Measurements from ENCODE around the gene MNT. TPM values are rescaled to one million over a fixed set of nuclear protein-coding genes. Genes with fewer than 3 reads are reported as not detected.

MNT gene
- total RNA-seq, 1 donor = 18.1 TPM

- no peaks in the 10 kb centered on the region for H3K27me3 ChIP-seq (ENCODE audit: insufficient read depth, low read length)
- no peaks in the 10 kb centered on the region for H3K9me3 ChIP-seq (ENCODE audit: low read depth, low read length)
- peaks cover 75% of the 10 kb centered on the region for H3K4me1 ChIP-seq (ENCODE audit: insufficient read depth, low read length)
- peak overlapping the region; percentile 12 for H3K4me3 ChIP-seq (ENCODE audit: low read length)
Measured at GRCh38 chr17:2393954-2394749, 6.7 kb downstream of the MNT start.

DNA sequence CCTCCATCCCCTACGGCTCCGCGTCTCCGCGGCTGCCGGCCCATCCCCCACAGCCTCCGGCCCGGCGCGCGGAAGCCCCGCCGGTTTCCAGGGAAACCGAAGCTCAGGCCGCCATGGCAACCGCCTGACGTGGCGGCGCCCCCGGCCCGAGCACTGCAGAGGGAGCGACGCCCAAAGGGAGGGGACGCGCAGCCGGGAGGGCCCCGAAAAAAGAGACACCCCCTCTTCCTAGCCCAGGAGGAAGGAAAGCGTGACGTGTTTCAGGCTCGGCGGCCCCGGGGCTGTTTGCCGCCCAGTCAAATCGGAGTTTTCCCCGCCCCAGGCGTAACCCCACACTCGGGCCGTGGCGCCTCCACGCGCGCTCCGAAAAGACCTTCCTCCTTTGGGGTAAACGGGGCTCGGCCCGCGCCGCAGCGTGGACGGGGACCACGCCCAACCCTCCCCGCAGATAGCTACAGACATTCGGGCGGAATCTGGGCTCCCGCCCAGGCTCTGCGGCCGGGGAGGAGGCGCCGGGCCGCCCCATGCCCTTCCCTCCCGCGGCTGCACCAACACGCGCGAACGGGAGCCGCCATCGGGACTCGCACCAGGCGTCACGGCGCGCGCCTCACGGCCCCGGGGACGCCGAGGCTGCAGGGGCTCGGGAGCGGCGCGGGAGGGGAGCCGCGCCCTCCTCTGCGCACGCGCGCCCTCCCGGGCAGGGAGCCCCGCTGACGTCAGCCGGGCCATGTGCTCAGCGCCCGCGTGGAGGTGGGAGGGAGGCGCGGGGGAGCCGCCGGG lies 7.5 kb downstream of the MNT start:
- H3K4me3 ChIP-seq (ENCODE audit: low read length) = peak overlapping the region; percentile 68

DNA sequence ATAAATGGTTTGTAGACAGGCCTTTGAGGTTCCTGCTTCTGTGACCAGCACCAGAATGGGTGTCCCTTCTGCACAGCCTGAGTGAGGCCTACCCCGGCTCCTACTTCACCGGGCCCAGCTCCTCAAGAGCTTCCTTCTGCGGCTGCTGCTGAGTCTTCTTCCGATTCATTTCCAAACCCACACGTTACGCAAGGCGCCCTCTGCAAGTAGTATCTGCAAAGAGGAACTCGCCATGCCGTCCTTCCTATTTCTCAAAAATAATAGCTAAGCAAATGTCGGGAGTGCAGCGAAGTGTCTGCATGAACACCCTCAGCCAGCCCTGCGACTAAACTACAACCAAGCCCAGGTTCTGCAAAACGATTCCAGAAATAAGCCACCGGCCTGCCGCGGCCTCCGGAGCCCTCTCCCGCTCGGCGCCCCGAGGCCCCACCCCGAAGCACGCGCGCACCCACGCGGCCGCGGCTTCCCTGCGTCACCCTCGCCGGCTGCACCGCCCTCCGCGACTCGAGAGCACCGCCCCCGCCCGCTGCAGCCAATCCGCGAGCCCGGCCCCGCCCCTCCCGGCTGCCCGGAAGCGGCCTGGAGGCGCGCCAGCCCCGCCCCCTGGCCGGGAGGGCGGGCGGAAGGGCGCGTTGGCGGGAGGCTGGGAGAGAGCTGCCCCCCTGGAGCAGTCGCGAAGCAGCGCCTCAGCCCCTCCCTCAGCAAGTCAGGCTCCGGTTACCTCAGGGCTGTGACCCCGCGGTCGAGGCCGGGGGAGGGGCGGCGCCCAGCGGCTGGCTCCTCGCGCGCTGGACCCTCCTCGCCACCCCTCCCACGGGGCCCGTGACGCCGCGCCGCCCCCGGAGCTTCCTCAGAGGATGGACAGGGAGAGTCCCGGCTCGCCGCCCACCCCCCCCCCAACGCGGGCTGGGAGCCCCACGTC lies 8.3 kb downstream of the MNT start:
- peak overlapping the region; percentile 68 for H3K4me3 ChIP-seq (ENCODE audit: low read length)

More for the DNA sequence above, 7.5 kb downstream of the MNT start:
- no peaks in the 10 kb centered on the region for H3K27me3 ChIP-seq (ENCODE audit: insufficient read depth, low read length)
- no peaks in the 10 kb centered on the region for H3K9me3 ChIP-seq (ENCODE audit: low read depth, low read length)
- H3K4me1 ChIP-seq (ENCODE audit: insufficient read depth, low read length) = peaks cover 68% of the 10 kb centered on the region

GRCh38 chr17:2391597-2392251 lies 9.1 kb downstream of the MNT start:
- peak overlapping the region; percentile 68 for H3K4me3 ChIP-seq (ENCODE audit: low read length)
- H3K9me3 ChIP-seq (ENCODE audit: low read depth, low read length) = no peaks in the 10 kb centered on the region
- peaks cover 52% of the 10 kb centered on the region for H3K4me1 ChIP-seq (ENCODE audit: insufficient read depth, low read length)
- no peaks in the 10 kb centered on the region for H3K27me3 ChIP-seq (ENCODE audit: insufficient read depth, low read length)

More for the DNA sequence above, 8.3 kb downstream of the MNT start:
- peaks cover 60% of the 10 kb centered on the region for H3K4me1 ChIP-seq (ENCODE audit: insufficient read depth, low read length)
- no peaks in the 10 kb centered on the region for H3K27me3 ChIP-seq (ENCODE audit: insufficient read depth, low read length)
- H3K9me3 ChIP-seq (ENCODE audit: low read depth, low read length) = no peaks in the 10 kb centered on the region

DNA sequence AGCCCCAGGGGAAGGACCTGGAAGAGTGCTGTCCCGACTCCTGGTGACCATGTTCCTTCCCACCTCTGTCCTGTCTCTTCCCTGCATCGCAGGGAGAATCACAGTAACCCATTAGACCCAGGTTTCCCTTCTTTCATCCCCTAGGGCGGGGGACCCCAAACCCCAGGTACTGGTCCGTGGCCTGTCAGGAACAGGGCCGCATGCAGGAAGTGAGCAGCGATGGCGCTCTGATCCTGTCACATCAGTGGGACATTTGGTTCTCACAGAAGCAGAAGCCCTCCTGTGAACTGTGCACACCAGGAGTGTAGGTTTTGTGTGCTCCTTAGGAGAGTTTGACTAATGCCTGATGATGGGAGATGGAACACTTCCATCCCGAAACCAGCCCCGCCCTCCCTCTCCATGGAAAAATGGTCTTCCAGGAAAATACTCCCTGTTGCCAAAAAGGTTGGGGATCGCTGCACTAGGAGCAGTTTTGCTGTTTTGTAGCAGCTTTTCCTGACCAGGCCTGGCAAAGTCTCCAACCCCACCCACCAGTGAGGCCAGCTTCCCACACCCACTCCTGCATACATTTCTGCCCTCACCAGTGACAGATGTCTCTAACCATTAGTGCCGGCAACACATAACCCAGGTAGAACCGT lies 10.5 kb downstream of the MNT start:
- Histone ChIP-seq H3K4me3 (ENCODE audit: low read length) (no peak overlapping the region), H3K4me1 (ENCODE audit: insufficient read depth, low read length) (peaks cover 38% of the 10 kb centered on the region), H3K27me3 (ENCODE audit: insufficient read depth, low read length) (no peaks in the 10 kb centered on the region), H3K9me3 (ENCODE audit: low read depth, low read length) (no peaks in the 10 kb centered on the region)

GRCh38 chr17:2388683-2389055 lies 12.2 kb downstream of the MNT start:
- Histone ChIP-seq H3K4me3 (ENCODE audit: low read length) (no peak overlapping the region), H3K9me3 (ENCODE audit: low read depth, low read length) (no peaks in the 10 kb centered on the region), H3K4me1 (ENCODE audit: insufficient read depth, low read length) (peaks cover 24% of the 10 kb centered on the region), H3K27me3 (ENCODE audit: insufficient read depth, low read length) (no peaks in the 10 kb centered on the region)

GRCh38 chr17:2388020-2388682 lies 12.7 kb downstream of the MNT start:
- no peak overlapping the region for H3K4me3 ChIP-seq (ENCODE audit: low read length)
- no peaks in the 10 kb centered on the region for H3K27me3 ChIP-seq (ENCODE audit: insufficient read depth, low read length)
- peaks cover 24% of the 10 kb centered on the region for H3K4me1 ChIP-seq (ENCODE audit: insufficient read depth, low read length)
- no peaks in the 10 kb centered on the region for H3K9me3 ChIP-seq (ENCODE audit: low read depth, low read length)

DNA sequence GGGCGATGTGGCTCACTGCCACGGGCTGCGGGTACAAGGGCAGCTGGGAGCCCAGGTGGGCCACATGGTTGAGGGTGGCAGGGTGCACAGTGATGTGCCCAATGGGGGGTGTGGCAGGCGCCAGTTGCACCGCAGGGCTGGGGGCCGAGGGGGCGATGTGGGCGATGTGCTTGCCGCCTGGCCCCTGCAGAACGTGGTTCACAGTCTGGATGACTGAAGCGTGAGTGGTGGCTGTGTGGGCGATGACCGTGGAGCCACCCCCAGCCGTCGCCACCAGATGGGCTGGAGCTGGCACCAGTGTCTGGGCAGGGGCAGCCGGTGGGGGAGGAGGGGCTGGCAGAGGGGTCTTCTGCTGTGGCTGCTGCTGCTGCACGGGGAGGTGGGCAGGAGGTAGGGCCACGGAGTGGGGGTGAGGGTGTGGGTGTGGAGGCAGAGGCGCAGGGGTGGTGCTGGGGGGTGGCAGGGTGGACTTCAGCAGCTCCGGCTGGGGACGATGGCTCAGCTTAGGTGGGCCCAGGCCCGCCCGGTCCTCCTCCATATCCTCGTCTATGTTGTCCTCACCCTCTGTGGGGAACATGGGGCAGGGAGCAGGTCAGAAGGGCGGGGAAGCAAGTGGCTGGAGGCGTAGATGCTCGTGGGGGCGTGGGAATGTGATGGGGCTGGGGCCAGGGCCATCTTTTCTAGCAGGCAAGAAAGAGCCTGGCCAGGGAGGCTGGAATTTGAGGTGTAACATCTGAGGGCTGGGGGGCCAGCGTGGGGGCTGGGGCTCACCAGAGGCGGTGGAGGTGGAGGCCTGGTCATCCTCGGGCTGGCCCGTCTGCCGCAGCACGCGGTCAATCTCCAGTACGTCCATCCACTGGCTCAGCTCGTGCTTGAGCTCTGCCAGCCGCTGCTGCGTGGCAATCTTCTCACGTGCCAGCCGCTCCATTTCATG lies 13.5 kb downstream of the MNT start:
- H3K4me3 ChIP-seq (ENCODE audit: low read length) = no peak overlapping the region
- no peaks in the 10 kb centered on the region for H3K27me3 ChIP-seq (ENCODE audit: insufficient read depth, low read length)
- no peaks in the 10 kb centered on the region for H3K9me3 ChIP-seq (ENCODE audit: low read depth, low read length)
- peaks cover 29% of the 10 kb centered on the region for H3K4me1 ChIP-seq (ENCODE audit: insufficient read depth, low read length)

DNA sequence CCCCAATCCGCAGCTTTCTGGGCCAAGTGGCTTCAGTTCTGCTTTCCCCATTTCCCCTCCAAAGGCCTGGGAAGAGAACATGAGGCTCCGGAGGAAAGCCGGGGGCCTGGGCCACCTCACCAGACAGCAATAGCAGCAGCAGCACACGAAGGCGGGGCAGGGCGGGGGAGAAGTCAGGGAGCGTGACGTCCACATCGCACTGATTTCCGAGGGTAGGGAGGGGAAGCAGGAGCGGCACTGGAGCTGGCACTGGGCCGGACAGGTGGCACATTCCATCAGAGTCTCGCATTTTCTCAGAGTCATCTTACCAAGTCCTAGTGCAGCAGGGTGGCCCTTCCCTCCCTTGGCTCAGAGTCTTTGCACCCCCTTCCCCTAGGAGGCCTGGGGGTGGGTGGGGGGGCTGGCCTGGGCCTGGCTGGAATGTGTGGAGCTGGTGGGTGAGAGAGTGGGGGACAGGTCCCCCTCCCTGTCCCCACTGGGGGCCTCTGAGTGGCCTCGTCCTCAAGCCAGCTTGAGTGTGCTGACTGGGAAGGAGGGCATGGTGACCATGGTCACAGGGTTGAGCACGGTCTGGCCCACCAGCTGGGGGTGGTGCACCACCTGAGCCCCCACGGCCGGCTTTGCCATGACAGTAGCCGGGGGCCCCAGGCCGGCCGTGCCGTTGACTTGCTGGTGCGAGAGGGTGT lies 14.3 kb downstream of the MNT start:
- Histone ChIP-seq H3K4me3 (ENCODE audit: low read length) (no peak overlapping the region), H3K4me1 (ENCODE audit: insufficient read depth, low read length) (peaks cover 23% of the 10 kb centered on the region), H3K27me3 (ENCODE audit: insufficient read depth, low read length) (no peaks in the 10 kb centered on the region), H3K9me3 (ENCODE audit: low read depth, low read length) (no peaks in the 10 kb centered on the region)

DNA sequence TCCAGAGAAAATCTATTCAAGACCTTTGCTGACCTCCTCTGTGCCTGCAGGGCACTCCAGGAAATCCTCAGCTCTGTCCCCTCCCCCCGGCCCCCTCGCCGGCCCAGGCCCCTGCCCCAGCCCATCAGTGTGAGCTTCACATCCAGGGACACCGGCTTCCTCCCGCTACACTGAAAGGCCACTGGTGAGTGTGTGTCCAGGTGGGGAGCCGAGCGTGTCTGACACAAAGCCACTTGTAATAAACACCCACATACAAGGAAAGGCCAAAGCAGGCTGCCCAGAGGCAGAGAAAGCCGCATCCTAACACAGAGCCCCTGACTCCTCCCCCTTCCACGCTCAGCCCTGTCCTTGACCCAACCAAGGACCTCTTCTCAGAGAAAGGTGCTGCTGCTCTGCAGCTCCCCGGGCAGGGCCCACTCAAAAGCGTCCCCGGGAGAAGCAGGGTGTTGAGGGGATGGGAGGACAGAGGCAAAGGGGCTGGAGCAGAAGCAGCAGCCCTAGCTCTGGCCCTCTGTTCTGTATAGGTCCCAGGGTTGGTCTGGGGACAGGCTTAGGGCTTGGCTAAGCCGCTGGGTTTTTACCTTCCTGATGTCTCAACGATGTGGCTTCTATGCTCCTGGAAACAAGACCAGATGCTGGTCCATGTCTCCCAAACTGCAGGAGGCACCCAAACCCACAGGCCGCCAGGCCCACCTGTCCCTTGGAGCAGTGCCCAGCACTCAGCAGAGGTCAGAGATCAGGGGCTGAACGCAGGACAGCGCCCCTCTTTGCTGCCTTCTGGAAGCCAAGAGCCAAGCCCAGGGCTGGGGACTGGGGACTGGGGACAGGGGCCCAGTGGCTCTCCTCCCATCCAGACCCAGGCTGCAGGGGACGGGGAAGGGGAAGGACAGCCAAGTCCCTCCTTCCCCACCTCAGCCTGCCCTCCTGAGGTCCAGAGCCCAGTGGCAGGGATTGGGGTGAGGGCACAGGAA lies 15.3 kb downstream of the MNT start:
- Histone ChIP-seq H3K27me3 (ENCODE audit: insufficient read depth, low read length) (no peaks in the 10 kb centered on the region), H3K9me3 (ENCODE audit: low read depth, low read length) (no peaks in the 10 kb centered on the region), H3K4me1 (ENCODE audit: insufficient read depth, low read length) (peaks cover 13% of the 10 kb centered on the region), H3K4me3 (ENCODE audit: low read length) (no peak overlapping the region)

GRCh38 chr17:2384439-2385127 lies 16.3 kb downstream of the MNT start:
- H3K4me1 ChIP-seq (ENCODE audit: insufficient read depth, low read length) = peaks cover 8% of the 10 kb centered on the region
- H3K4me3 ChIP-seq (ENCODE audit: low read length) = no peak overlapping the region
- no peaks in the 10 kb centered on the region for H3K9me3 ChIP-seq (ENCODE audit: low read depth, low read length)
- no peaks in the 10 kb centered on the region for H3K27me3 ChIP-seq (ENCODE audit: insufficient read depth, low read length)
